ENCODE results near the gene FKBP7. TPM values are rescaled to one million over a fixed set of nuclear protein-coding genes. Genes with fewer than 3 reads are reported as not detected.

FKBP7 gene
- total and polyA plus RNA-seq, 2 of the 8 experiments (the other 6 are each of a cell fraction or from before 2014, with no cell fraction given): 3.6 to 7.0 TPM

DNA sequence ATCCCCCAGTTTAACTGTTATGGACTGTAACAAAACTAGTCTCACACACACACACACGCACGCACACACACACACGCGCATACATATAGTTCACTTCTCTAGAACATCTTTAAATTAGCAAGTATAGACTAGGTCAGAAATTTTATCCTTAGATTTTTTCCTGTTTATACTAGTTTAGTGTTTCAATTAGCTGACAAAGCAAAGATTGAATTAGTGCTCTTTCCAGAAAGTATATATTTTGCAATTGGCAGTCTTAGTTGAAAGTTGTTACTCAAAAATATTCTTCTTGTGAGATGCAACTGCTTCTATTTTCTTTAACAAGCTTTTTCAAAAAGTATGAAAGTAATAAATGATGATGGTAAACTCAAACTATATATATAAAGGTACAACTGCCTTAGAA, 24.4 kb upstream of the FKBP7 start:
- WGBS, 2 experiments (ENCODE audit: extremely low coverage in 1 of 2, insufficient coverage in 1 of 2, insufficient read length in 1 of 2, insufficient replicate concordance in 2 of 2, low coverage in 1 of 2, low lambda C conversion rate in 2 of 2, missing lambda C conversion rate in 1 of 2): 90% methylated on average over 4 of the region's 4 CpGs; no CpG with 5 or more reads in 1 of the 2 experiments
- TF ChIP-seq, protein P1, sequence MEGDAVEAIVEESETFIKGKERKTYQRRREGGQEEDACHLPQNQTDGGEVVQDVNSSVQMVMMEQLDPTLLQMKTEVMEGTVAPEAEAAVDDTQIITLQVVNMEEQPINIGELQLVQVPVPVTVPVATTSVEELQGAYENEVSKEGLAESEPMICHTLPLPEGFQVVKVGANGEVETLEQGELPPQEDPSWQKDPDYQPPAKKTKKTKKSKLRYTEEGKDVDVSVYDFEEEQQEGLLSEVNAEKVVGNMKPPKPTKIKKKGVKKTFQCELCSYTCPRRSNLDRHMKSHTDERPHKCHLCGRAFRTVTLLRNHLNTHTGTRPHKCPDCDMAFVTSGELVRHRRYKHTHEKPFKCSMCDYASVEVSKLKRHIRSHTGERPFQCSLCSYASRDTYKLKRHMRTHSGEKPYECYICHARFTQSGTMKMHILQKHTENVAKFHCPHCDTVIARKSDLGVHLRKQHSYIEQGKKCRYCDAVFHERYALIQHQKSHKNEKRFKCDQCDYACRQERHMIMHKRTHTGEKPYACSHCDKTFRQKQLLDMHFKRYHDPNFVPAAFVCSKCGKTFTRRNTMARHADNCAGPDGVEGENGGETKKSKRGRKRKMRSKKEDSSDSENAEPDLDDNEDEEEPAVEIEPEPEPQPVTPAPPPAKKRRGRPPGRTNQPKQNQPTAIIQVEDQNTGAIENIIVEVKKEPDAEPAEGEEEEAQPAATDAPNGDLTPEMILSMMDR (IDR thresholded peaks at IDR 0.05; ENCODE audit: control extremely low read depth in 1 of 3, insufficient read depth in 1 of 3, low read depth in 1 of 3, low read length in 3 of 3): no peak
- no peak for TF ChIP-seq EP300 (IDR thresholded peaks at IDR 0.05; ENCODE audit: borderline replicate concordance in 1 of 2, low read depth in 2 of 2, low read length in 2 of 2)
- TF ChIP-seq POU5F1 (IDR thresholded peaks at IDR 0.05; ENCODE audit: low read depth, low read length): no peak
- TF ChIP-seq GTF2F1 (IDR thresholded peaks at IDR 0.05; ENCODE audit: borderline replicate concordance, low read depth, low read length): no peak
- TF ChIP-seq GABPA (IDR thresholded peaks at IDR 0.05; ENCODE audit: borderline replicate concordance, insufficient read depth, low read length): no peak
- no peak for TF ChIP-seq TCF12 (IDR thresholded peaks at IDR 0.05; ENCODE audit: low read depth, low read length)
- no peak for TF ChIP-seq BCL11A (IDR thresholded peaks at IDR 0.05; ENCODE audit: low read depth in 2 of 2, low read length in 2 of 2)
- TF ChIP-seq, protein P2, sequence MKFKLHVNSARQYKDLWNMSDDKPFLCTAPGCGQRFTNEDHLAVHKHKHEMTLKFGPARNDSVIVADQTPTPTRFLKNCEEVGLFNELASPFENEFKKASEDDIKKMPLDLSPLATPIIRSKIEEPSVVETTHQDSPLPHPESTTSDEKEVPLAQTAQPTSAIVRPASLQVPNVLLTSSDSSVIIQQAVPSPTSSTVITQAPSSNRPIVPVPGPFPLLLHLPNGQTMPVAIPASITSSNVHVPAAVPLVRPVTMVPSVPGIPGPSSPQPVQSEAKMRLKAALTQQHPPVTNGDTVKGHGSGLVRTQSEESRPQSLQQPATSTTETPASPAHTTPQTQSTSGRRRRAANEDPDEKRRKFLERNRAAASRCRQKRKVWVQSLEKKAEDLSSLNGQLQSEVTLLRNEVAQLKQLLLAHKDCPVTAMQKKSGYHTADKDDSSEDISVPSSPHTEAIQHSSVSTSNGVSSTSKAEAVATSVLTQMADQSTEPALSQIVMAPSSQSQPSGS (IDR thresholded peaks at IDR 0.05; ENCODE audit: low read length): no peak
- TF ChIP-seq CBX8 (IDR thresholded peaks at IDR 0.05; ENCODE audit: borderline replicate concordance, low read depth, low read length): no peak

More for the DNA sequence above, 24.4 kb upstream of the FKBP7 start:
- Histone ChIP-seq H3K79me2 (ENCODE audit: control insufficient read depth in 1 of 2, insufficient read depth in 2 of 2, low read length in 2 of 2) (no peaks in the 10 kb centered on the region), H3K9me3 (ENCODE audit: insufficient read depth in 2 of 2, low read depth in 1 of 2, low read length in 1 of 2) (no peaks in the 10 kb centered on the region), H4K5ac (ENCODE audit: insufficient read length, low read depth, low read length) (no peak overlapping the region), H3K36me3 (ENCODE audit: control insufficient read depth in 2 of 4, insufficient read depth in 4 of 4, low read length in 3 of 4) (peaks cover 2 to 25% (median 5%) of the 10 kb centered on the region in 4 experiments; a peak in 6 of 8 replicates), H3K4me1 (replicated peaks in 1 of 4; ENCODE audit: control insufficient read depth in 3 of 4, insufficient read depth in 4 of 4, low read length in 3 of 4) (peaks cover 0 to 3% (median 0%) of the 10 kb centered on the region in 4 experiments; a peak in 2 of 7 replicates), H4K8ac (ENCODE audit: extremely low read depth, insufficient read depth, low read length) (no peak overlapping the region), H3K18ac (ENCODE audit: extremely low read depth, low read length) (no peak overlapping the region), H2BK120ac (replicated peaks; ENCODE audit: low read depth, low read length) (no peak overlapping the region), H4K91ac (replicated peaks; ENCODE audit: insufficient read length, low read length) (no peak overlapping the region), H3K9ac (replicated peaks in 1 of 4; ENCODE audit: extremely low read depth in 1 of 4, low read depth in 3 of 4, low read length in 3 of 4) (no peak overlapping the region), H3K27me3 (replicated peaks in 1 of 4; ENCODE audit: control insufficient read depth in 3 of 4, extremely low read depth in 1 of 4, insufficient read depth in 3 of 4, low read length in 3 of 4) (no peaks in the 10 kb centered on the region), H3K4me3 (ENCODE audit: extremely low read depth in 1 of 4, insufficient read depth in 2 of 4, low read depth in 3 of 4, low read length in 4 of 4) (no peak overlapping the region), H3K14ac (ENCODE audit: insufficient read length) (no peak overlapping the region), H3K56ac (replicated peaks; ENCODE audit: insufficient read length, low read depth, low read length) (no peak overlapping the region), H3K27ac (ENCODE audit: low read depth, low read length) (no peak overlapping the region), H4K20me1 (replicated peaks in 1 of 2; ENCODE audit: control insufficient read depth in 1 of 2, insufficient read depth in 2 of 2, low read length in 2 of 2) (no peaks in the 10 kb centered on the region), H3K23ac (ENCODE audit: insufficient read length) (no peak overlapping the region), H2BK12ac (ENCODE audit: low read depth, low read length) (no peak overlapping the region), H3K4me2 (ENCODE audit: insufficient read depth in 1 of 2, low read depth in 2 of 2, low read length in 2 of 2) (no peak overlapping the region), H2BK15ac (ENCODE audit: low read length) (no peak overlapping the region), H2AFZ (ENCODE audit: low read length) (no peak overlapping the region), H2AK5ac (ENCODE audit: low read depth, low read length) (no peak overlapping the region), H2BK5ac (ENCODE audit: low read depth, low read length) (no peak overlapping the region), H3K4ac (replicated peaks; ENCODE audit: insufficient read length, low read depth, low read length) (no peak overlapping the region), H3K79me1 (ENCODE audit: low read depth, low read length) (no peaks in the 10 kb centered on the region), H3K23me2 (ENCODE audit: low read depth, low read length) (no peaks in the 10 kb centered on the region), H2BK20ac (ENCODE audit: low read length) (no peak overlapping the region)
- DNase-seq (ENCODE audit: low read depth in 1 of 2, low spot score in 2 of 2) (no peak), FAIRE-seq (no peak)
- CTCF ChIA-PET (ENCODE audit: partially characterized antibody): interaction anchor here (1.2 kb wide), 1 partner anchor 20 kb away, joined by 5 read pairs; no protein-coding TSS in a partner anchor
- POLR2A ChIA-PET (ENCODE audit: partially characterized antibody): no interaction called here

Measured in H1 (cell line).